ENCODE results near the gene EGR4.

EGR4 gene

DNA sequence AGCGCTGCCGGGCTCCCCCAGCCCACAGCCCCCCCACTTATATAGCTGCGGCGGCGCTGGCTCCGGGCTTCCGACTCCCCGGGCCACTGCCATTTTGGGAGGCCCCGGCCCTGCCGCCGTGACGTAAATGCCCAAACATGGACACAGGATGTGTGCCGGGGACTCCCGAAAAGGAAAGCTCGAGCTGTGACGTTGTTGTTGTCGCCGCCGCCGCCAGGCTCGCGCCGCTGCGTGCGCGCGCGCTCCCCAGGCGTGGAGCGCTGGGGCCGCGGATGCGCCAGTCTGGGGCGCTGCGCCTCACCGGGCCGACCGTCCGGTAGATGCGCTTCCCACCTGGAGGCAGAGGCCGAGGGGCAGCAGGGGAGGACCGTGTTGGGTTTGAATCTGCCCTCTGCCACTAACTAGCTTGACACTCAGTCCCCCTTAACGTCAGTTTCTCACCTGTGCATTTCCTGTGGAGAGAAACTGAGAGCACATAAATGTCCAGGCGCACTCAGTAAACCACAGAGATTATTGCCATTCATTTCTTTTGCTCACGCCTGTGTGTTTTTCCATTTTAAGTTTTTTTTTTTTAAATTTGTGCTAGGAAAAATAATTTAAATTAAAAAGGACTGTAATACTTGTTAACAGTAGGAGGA lies at the start of gene EGR4:
Gene EGR4 (minus strand): TSS at position 15 of the 638 bp plus-strand sequence. CDS start 231 bp downstream, outside the sequence.
- peak; percentile 90 for DNase-seq

DNA sequence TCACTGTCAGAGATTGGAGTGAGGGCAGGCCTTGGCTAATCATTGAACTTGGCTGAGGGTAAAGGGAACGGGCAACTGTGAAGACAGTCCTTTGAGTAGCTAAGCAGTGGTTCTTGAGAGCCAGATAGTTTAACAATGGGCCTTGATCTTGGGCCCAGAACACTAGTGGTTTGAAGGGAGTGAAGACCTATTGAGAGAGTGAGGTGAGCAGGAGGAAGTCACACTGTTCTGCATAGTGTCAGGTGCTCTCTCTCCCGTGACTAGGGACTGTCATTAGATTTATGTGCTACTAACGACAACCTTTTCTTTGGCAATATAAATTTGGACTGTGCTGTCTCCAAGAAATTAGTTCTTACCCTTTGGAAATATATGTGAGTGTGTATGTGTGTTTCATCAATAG lies 47.7 kb upstream of the EGR4 start:
- no peak for DNase-seq

DNA sequence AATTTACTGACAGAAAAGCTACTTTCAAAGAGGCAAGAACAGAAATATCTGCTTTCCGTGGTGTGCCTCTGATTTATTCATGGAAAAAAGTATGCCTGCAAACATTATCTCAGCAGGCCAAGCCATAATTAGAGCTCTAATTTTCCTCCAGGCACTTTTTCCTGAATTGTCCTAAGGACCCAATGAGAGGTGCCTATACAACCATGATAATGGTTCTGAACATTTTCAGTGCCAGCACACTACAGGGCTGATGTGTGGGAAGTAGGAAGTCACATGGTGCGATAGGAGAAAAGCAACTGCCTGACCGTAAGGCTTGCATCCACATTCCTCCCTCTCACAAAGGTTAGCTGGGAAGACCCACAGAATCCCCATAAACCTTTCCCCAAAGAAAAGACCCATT lies 45.9 kb upstream of the EGR4 start:
- no peak for DNase-seq

- DNase-seq = no peak
Observed at GRCh38 chr2:73337828-73338227, 44.5 kb upstream of the EGR4 start.

DNA sequence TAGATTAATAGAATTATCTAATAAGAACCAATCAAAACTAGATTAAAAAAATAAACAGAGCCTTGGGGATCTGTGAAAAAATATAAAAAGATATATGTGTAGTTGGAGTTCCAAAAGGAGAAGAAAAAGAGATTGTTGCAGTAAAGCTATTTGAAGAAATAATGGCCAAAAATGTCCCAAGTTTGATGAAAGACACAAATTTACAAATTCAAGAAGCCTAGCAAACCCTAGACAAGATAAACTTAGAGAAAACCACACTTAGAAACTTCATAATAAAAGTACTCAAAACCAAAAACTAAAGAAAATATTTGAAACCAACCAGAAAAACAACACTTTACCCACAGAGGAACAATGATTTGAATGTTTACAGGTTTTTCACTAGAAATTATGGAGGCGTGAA lies 41.3 kb upstream of the EGR4 start:
- no peak for DNase-seq

DNA sequence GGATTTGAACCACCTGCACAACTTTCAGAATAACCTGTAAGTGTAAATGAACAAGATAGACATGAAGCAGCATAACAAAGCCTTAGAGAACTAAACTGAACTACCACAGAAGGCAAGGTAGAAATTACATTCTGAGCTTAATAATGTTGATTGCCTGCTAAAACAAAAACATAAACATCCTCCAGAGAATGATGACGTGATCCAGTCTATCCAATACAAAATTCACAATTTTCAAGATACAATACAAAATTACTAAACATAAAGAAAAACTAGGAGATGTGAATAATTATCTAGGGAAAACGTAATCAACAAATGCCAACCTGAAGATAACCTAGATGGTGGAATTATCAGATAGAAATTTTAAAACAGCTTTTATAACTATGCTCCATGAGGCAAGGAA lies 40.7 kb upstream of the EGR4 start:
- DNase-seq = no peak

DNA sequence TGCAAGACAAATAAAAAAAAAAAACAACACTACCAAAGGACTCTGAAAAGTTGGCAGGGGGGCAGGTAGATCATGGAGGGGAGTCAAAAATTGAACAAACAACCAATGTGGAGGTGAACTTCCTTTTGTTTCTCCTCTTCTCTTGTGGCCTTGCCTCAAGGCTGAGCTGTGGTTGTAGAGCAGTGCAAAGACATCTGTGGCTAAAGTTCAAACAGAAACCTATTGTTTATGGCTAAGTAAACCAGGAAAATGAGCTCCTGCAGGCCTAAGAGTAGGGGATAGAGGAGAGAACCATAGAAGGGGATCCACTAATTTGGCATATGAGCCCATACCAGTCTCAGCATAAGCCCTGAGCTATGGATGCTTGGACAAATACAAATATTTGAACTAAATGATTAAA lies 40.2 kb upstream of the EGR4 start:
- DNase-seq = no peak

GRCh38 chr2:73324126-73324725 lies 30.9 kb upstream of the EGR4 start:
- DNase-seq = no peak

DNA sequence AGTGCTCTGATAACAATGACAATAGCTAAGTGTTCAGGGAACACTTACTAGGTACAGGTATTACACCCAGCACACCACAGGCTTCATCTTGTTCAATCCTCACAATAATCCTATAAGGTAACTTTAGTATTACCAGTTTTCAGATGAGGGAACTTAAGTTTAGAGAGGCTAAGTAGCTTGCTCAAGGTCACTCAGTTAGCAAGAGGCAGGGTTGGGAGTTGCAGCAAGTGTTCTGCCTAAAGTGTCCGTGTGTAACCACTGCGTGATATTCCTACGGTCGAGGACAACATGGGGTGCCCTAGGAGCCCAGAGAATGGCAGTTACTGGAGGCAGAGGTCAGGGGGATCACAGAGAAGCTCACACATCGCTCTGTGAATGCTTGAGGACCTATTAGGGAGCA lies 30.2 kb upstream of the EGR4 start:
- no peak for DNase-seq

- DNase-seq = no peak
Observed at GRCh38 chr2:73314441-73314840, 21.1 kb upstream of the EGR4 start.

DNA sequence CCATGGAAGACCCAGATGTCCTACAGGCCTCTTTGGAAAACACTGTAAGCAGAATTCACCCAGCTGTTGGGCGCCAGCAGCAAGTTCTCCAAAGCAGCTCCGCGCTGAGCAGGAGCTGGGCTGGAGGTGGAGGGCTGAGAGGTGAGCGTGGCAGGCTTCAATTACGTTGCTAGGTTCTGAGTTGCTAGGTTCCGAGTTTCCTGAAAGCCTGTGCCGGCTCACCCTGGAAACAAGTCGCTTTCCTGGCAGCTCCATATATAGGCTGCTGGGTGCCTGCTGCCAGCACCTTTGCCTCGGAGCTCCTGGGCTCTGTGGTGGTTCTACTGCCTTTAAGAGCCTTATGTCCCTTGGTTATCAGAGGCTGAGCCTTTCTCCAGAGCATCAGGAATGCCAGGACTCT lies 14.4 kb upstream of the EGR4 start:
- DNase-seq = no peak

- no peak for DNase-seq
Observed at GRCh38 chr2:73301636-73302035, 8.3 kb upstream of the EGR4 start.

GRCh38 chr2:73300926-73301325 lies 7.6 kb upstream of the EGR4 start:
- no peak for DNase-seq

DNA sequence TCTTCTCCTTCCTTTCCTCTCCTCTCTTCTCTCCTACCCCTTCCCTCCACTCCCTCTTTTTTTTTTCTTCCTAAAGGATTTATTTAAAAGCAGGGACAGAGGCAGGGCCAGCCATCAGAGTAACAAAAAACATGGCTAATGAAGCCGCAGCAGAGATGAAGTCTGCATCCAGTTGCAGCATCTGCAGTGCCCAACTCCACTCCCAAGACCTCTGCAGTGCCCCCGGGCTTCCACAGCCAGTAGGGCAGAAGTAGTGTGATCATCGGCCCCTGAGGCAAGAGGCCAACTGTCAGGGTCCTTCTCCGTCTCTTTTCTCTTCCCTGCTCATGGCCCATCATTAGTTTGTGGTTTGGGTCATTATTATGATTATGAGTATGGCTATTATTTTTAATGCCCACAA lies 4.2 kb upstream of the EGR4 start:
- DNase-seq = no peak

DNA sequence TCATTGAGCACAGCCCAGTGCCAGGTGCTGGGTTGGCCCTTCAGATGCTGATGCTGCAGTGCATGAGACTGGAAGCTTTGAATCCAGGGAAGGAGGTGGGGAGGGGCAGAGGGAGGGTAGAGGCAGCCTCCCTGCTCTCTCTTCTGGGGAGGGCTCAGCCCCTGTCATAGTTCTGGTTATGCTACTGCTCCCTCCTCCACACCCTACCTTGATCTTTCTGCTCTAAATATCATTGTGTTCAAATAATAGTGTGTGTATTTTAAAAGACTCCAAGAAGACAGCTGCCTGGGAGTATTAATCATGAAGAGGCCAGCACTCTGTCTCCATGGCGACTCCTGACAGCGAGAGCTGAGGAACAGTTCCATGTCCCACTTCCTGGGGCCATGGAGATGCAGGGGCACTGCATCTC lies 3.8 kb upstream of the EGR4 start:
- no peak for DNase-seq

- DNase-seq = no peak
Observed at GRCh38 chr2:73295751-73296400, 2.5 kb upstream of the EGR4 start.

- DNase-seq = no peak
Observed at GRCh38 chr2:73294239-73294638, 891 bp upstream of the EGR4 start.

- peak in 1 of 2 donors; percentile 20 for DNase-seq
Observed at GRCh38 chr2:73292906-73293533, 328 bp downstream of the EGR4 start.

DNA sequence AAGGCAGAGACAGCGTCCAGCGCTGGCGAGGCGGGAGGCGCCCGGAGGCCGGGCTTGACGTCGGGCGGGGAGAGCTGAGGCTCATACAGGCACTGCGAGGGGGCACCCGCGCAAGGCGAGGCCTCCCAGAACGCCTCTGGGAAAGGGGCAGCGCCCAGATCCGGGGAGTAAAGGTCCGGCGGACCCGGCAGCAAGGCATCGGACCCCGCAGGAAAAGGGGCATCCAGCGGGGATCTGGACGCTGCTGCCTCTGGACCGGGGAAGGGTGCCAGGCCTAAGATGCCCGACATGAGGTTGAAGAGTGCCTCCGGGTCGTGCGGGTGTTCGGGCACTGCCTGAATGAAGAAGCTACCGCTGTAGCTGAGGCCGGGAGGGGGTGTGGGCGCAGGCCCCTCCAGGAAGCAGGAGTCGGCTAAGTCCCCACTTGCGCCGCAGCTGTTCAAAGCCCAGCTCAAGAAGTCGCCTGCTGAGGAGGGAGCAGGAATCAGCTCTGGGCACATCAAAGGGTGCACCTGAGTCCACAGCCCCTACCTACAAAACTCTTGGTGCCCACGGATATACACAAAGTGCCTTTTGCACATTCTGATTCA lies 937 bp downstream of the EGR4 start:
- peak in 1 of 2 donors; percentile 15 for DNase-seq

- DNase-seq = peak in 1 of 2 donors; percentile 20
Observed at GRCh38 chr2:73291461-73292315, 1.7 kb downstream of the EGR4 start.

- peak; percentile 65 to 72 for DNase-seq
Observed at GRCh38 chr2:73291093-73291460, 2.3 kb downstream of the EGR4 start.

GRCh38 chr2:73290049-73290839 lies 3.1 kb downstream of the EGR4 start:
- peak; percentile 49 to 58 for DNase-seq
